PC-9 (cell line): ENCODE data around the gene TLL2. TPM values are rescaled to one million over a fixed set of nuclear protein-coding genes. Genes with fewer than 3 reads are reported as not detected.

Experiments
- BruUV-seq: library from RNA; stranded (reverse); fragments of 400-500 nt; replicated peaks from 2 replicates; lab custom pipeline; 2021; lab: Mats Ljungman, UMichigan
- CTCF ChIA-PET: fragments of 300-600 bp; sonication (Branson Sonifier 250); formaldehyde crosslinking; loops from one replicate; lab custom pipeline; 2022; ENCODE audit warnings: antibody characterized with exemption; lab: Charles Lee
- POLR2A ChIA-PET: fragments of 300-600 bp; sonication (Branson Sonifier 250); formaldehyde crosslinking; loops from one replicate; lab custom pipeline; 2022; ENCODE audit warnings: antibody characterized with exemption; ENCODE audit not compliant: unreplicated experiment; lab: Charles Lee
- DNase-seq, 2 experiments: peaks; one replicate each; pipeline versions ENCODE4 v3.0.0 to v3.0.0-alpha.2; 2015 to 2022; ENCODE audit warnings: mixed read lengths in 1 of 2
- H2AFZ ChIP-seq: fragments of 200-600 bp; sonication (generic); 2 replicates; pipeline ENCODE4 v1.8.1; 2017; ENCODE audit warnings: antibody characterized with exemption
- H3F3A ChIP-seq: fragments of 200-600 bp; sonication (generic); 2 replicates; pipeline ENCODE4 v1.8.1; 2017; ENCODE audit warnings: antibody characterized with exemption, mild to moderate bottlenecking, low read depth; ENCODE audit not compliant: insufficient read depth
- H3K27ac ChIP-seq: fragments of 200-600 bp; sonication (generic); 2 replicates; pipeline ENCODE4 v1.6.1; 2016; ENCODE audit warnings: mixed run types
- H3K27me3 ChIP-seq: fragments of 200-600 bp; sonication (generic); 2 replicates; pipeline ENCODE4 v1.6.1; 2016; ENCODE audit warnings: low read depth, mixed run types; ENCODE audit not compliant: insufficient read depth
- H3K36me3 ChIP-seq: fragments of 200-600 bp; sonication (generic); 2 replicates; pipeline ENCODE4 v1.6.1; 2016; ENCODE audit warnings: low read depth, mixed run types
- H3K4me1 ChIP-seq: fragments of 200-600 bp; sonication (generic); replicated peaks from 2 replicates; pipeline ENCODE4 v1.6.1; 2016; ENCODE audit warnings: mixed run types; ENCODE audit not compliant: insufficient read depth
- H3K4me2 ChIP-seq: fragments of 200-600 bp; sonication (generic); 2 replicates; pipeline ENCODE4 v1.6.1; 2017; ENCODE audit warnings: mixed run types
- H3K4me3 ChIP-seq: fragments of 200-600 bp; sonication (generic); 2 replicates; pipeline ENCODE4 v1.6.1; 2016; ENCODE audit warnings: mixed run types
- H3K79me2 ChIP-seq: fragments of 200-600 bp; sonication (generic); 2 replicates; pipeline ENCODE4 v1.6.1; 2017; ENCODE audit warnings: low read depth, mixed run types
- H3K9me2 ChIP-seq: fragments of 200-600 bp; sonication (generic); 2 replicates; pipeline ENCODE4 v1.8.1; 2017; ENCODE audit warnings: mild to moderate bottlenecking; ENCODE audit not compliant: insufficient read depth
- H3K9me3 ChIP-seq: fragments of 200-600 bp; sonication (generic); 2 replicates; pipeline ENCODE4 v1.8.1; 2016; ENCODE audit warnings: low read depth; ENCODE audit not compliant: insufficient read depth
- H4K20me1 ChIP-seq: fragments of 200-600 bp; sonication (generic); 2 replicates; pipeline ENCODE4 v1.8.1; 2017; ENCODE audit not compliant: insufficient read depth
- CTCF ChIP-seq: fragments of 200-600 bp; sonication (generic); conservative IDR thresholded peaks from 2 replicates; pipeline ENCODE4 v1.6.1; 2017; ENCODE audit warnings: mixed run types, antibody characterized with exemption, mild to moderate bottlenecking, moderate library complexity
- EZH2 ChIP-seq: fragments of 200-600 bp; sonication (generic); IDR thresholded peaks from 2 replicates; pipeline ENCODE4 v1.8.0; 2017; ENCODE audit warnings: antibody characterized with exemption, low read depth
- intact Hi-C: fragments of 100-400 bp; cut with micrococcal nuclease; formaldehyde crosslinking; loops from one replicate; pipeline ENCODE4 v1.10.0; 2022; ENCODE audit not compliant: unreplicated experiment
- total RNA-seq: library from RNA; stranded (reverse); gene quantifications from 2 replicates; pipeline ENCODE4 v1.2.3, GENCODE V29; 2021

Gene TLL2
- total RNA-seq, 1 experiment from 2014 or later: not detected

DNA sequence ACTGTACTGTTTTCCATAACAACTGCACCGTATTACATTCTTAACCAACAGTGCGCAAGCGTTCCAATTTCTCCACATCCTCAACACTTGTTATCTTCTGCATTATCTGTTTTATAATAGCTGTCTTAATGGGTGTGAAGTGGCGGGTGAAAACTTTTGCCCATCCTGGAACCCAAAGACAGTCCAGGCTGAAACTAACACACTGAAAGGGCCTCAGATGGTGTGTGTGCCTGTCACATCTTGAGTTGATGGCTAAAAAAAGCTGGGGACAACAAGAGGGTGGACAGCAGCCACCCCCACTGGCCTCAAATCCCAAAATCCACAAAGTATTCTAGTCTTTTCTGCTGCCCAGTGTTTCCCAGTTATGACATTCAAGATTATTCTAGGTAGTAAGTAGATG is 174.3 kb downstream of the TLL2 start:
- intact Hi-C loops: no loop called here
- no peaks in the 10 kb centered on the region; the same call in 1 of the 2 replicates for H3K27me3 ChIP-seq
- H3K4me1 ChIP-seq: no peaks in the 10 kb centered on the region
- H3K79me2 ChIP-seq: no peaks in the 10 kb centered on the region
- no peak overlapping the region for H3K27ac ChIP-seq
- CTCF ChIA-PET: interaction anchor here (0.6 to 1.3 kb wide), 5 partner anchors 110 to 699 kb away, joined by 3 to 11 read pairs (median 4); no protein-coding TSS in a partner anchor
- H4K20me1 ChIP-seq: no peaks in the 10 kb centered on the region
- DNase-seq: no peak
- no peak overlapping the region for H3K4me3 ChIP-seq
- no peaks in the 10 kb centered on the region for H3K36me3 ChIP-seq
- no peaks in the 10 kb centered on the region for H3K9me3 ChIP-seq
- H3F3A ChIP-seq: no peaks in the 10 kb centered on the region
- no peak for TF ChIP-seq CTCF
- no peak for TF ChIP-seq EZH2
- no peak overlapping the region for H2AFZ ChIP-seq
- no peaks in the 10 kb centered on the region for H3K9me2 ChIP-seq
- H3K4me2 ChIP-seq: no peak overlapping the region
- no TSS peak for BruUV-seq
- POLR2A ChIA-PET: no interaction called here

- no peaks in the 10 kb centered on the region for H3K36me3 ChIP-seq
- H3F3A ChIP-seq: no peaks in the 10 kb centered on the region
- no peaks in the 10 kb centered on the region for H3K9me2 ChIP-seq
- no peaks in the 10 kb centered on the region for H3K4me1 ChIP-seq
- no peak overlapping the region for H3K4me2 ChIP-seq
- intact Hi-C loops: no loop called here
- no peaks in the 10 kb centered on the region; the same call in 1 of the 2 replicates for H3K27me3 ChIP-seq
- no peak for DNase-seq
- H3K79me2 ChIP-seq: no peaks in the 10 kb centered on the region
- H4K20me1 ChIP-seq: no peaks in the 10 kb centered on the region
- TF ChIP-seq CTCF (no peak), EZH2 (no peak)
- CTCF ChIA-PET: interaction anchor here (0.6 kb wide), 1 partner anchor 58 kb away, joined by 4 read pairs; no protein-coding TSS in a partner anchor
- H3K4me3 ChIP-seq: no peak overlapping the region
- no peak overlapping the region for H2AFZ ChIP-seq
- no peaks in the 10 kb centered on the region for H3K9me3 ChIP-seq
- H3K27ac ChIP-seq: no peak overlapping the region
- POLR2A ChIA-PET: no interaction called here
- no TSS peak for BruUV-seq
Measured at GRCh38 chr10:96338279-96338925, 175.3 kb downstream of the TLL2 start.

DNA sequence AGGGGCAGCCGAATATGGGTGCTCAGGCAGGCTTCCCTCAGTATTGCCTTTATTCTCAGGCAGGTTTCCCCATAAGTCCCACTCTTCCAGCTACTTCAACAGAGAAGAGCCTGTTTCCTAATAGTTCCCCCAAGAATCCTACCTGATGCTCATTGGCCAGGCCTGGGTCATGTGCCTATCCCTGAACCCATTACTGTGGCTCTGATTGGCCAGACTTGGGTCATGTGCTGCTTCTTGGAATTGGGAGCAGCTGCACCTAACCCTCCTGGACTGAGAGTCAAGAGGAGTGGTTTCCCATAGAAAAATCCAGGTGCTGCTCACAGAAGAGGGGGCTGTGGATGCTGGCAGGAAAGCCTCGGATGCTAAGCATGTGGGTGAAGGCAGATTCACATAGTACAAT is 176.6 kb downstream of the TLL2 start:
- no peaks in the 10 kb centered on the region for H3F3A ChIP-seq
- H3K9me2 ChIP-seq: no peaks in the 10 kb centered on the region
- H2AFZ ChIP-seq: no peak overlapping the region
- H3K36me3 ChIP-seq: no peaks in the 10 kb centered on the region
- BruUV-seq: no TSS peak
- H3K27ac ChIP-seq: no peak overlapping the region
- no peaks in the 10 kb centered on the region for H3K9me3 ChIP-seq
- H3K27me3 ChIP-seq: no peaks in the 10 kb centered on the region; the same call in 1 of the 2 replicates
- TF ChIP-seq CTCF (no peak), EZH2 (no peak)
- intact Hi-C loops: no loop called here
- ChIA-PET POLR2A (no interaction called here), CTCF (no interaction called here)
- no peaks in the 10 kb centered on the region for H3K79me2 ChIP-seq
- H3K4me3 ChIP-seq: no peak overlapping the region
- DNase-seq: no peak
- H3K4me2 ChIP-seq: no peak overlapping the region
- no peaks in the 10 kb centered on the region for H3K4me1 ChIP-seq
- no peaks in the 10 kb centered on the region for H4K20me1 ChIP-seq
